Measurements from ENCODE around the gene FRMD4A. TPM values are rescaled to one million over a fixed set of nuclear protein-coding genes. Genes with fewer than 3 reads are reported as not detected.

Gene FRMD4A
- total RNA-seq, 1 experiment from 2014 or later = 19.6 TPM

DNA sequence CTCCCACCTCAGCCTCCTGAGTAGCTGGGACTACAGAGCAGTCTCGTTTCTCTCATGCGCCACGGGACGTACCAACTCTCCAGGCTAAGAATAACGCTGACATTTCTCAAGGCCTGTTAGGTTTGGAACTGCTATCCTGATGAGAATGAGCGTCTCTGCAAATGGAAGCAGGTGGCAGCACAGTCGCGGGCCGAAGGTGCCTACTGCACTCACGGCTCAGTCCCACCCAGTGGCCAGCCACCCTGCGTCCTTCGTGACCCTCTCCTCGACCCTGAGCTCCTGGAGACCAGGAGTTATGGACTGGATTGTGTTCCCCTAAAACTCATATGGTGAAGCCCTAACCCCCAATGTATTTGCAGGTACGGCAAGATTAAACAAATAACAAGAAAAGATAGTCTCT, 469.8 kb downstream of the FRMD4A start:
- H3K4me1 ChIP-seq (ENCODE audit: insufficient read depth, low read length) = no peaks in the 10 kb centered on the region
- no peak overlapping the region for H2BK12ac ChIP-seq (ENCODE audit: insufficient read length, low read depth, low read length)
- H3K79me2 ChIP-seq (ENCODE audit: insufficient read depth, low read length) = no peaks in the 10 kb centered on the region; the same call in 1 of the 2 replicates
- H2BK5ac ChIP-seq (ENCODE audit: insufficient read length, low read length) = no peak overlapping the region
- no peaks in the 10 kb centered on the region; the same call in 1 of the 2 replicates for H3K27me3 Mint-ChIP-seq (ENCODE audit: low read depth)
- no peak overlapping the region for H2AFZ ChIP-seq (ENCODE audit: low read length)
- peaks cover 0 to 3% (median 0%) of the 10 kb centered on the region in 3 experiments; a peak in 1 of 7 replicates for H3K36me3 Mint-ChIP-seq (ENCODE audit: insufficient read depth in 1 of 3, low read depth in 3 of 3)
- H3K4me2 ChIP-seq (ENCODE audit: insufficient read depth, insufficient read length, low read length) = no peak overlapping the region
- H3K9me3 ChIP-seq (ENCODE audit: control insufficient read depth, low read depth, low read length) = no peaks in the 10 kb centered on the region
- no peaks in the 10 kb centered on the region for H4K20me1 ChIP-seq (ENCODE audit: control insufficient read depth, insufficient read depth, insufficient read length)
- no CpG with 5 or more reads among the region's 14 CpGs for WGBS (ENCODE audit: extremely low coverage, insufficient read length, low lambda C conversion rate)
- DNase-seq = no peak
- H4K5ac ChIP-seq (ENCODE audit: insufficient read length, low read depth, low read length) = no peak overlapping the region
- H3K14ac ChIP-seq (ENCODE audit: insufficient read depth, low read length) = no peak overlapping the region
- H2BK120ac ChIP-seq (ENCODE audit: low read depth, low read length, poor library complexity, severe bottlenecking) = no peak overlapping the region
- H3K9ac ChIP-seq (ENCODE audit: extremely low read depth, insufficient read length, low read length) = no peak overlapping the region
- no peak overlapping the region for H3K27ac Mint-ChIP-seq
- no peak overlapping the region for H3K4me3 Mint-ChIP-seq
- H2AK5ac ChIP-seq (ENCODE audit: insufficient read length, low read length) = no peak overlapping the region
- H3K23ac ChIP-seq (ENCODE audit: insufficient read length, low read depth, low read length) = no peak overlapping the region
- no peak overlapping the region for H3K4ac ChIP-seq (ENCODE audit: low read depth, low read length)
- H3K56ac ChIP-seq (ENCODE audit: insufficient read length, low read depth, low read length) = no peak overlapping the region
- no peak overlapping the region for H4K8ac ChIP-seq (replicated peaks; ENCODE audit: insufficient read length, low read depth, low read length)
- H3K79me1 ChIP-seq (ENCODE audit: insufficient read depth, low read depth, low read length, poor library complexity, severe bottlenecking) = no peaks in the 10 kb centered on the region
- H4K91ac ChIP-seq (ENCODE audit: insufficient read length, low read depth, low read length) = no peak overlapping the region
- H3K9me3 Mint-ChIP-seq = no peaks in the 10 kb centered on the region; a peak in 1 of 5 replicates
- no peak overlapping the region for H3K27ac ChIP-seq (ENCODE audit: insufficient read length, low read depth, low read length)
- H3K23me2 ChIP-seq (ENCODE audit: insufficient read length, low read depth, low read length, poor library complexity, severe bottlenecking) = no peaks in the 10 kb centered on the region
- H2BK20ac ChIP-seq (ENCODE audit: low read depth, low read length, poor library complexity, severe bottlenecking) = no peak overlapping the region
- H2BK15ac ChIP-seq (ENCODE audit: low read depth, low read length) = peak overlapping the region; percentile 60; the same call in 1 of the 2 replicates
- TF ChIP-seq, protein P1, sequence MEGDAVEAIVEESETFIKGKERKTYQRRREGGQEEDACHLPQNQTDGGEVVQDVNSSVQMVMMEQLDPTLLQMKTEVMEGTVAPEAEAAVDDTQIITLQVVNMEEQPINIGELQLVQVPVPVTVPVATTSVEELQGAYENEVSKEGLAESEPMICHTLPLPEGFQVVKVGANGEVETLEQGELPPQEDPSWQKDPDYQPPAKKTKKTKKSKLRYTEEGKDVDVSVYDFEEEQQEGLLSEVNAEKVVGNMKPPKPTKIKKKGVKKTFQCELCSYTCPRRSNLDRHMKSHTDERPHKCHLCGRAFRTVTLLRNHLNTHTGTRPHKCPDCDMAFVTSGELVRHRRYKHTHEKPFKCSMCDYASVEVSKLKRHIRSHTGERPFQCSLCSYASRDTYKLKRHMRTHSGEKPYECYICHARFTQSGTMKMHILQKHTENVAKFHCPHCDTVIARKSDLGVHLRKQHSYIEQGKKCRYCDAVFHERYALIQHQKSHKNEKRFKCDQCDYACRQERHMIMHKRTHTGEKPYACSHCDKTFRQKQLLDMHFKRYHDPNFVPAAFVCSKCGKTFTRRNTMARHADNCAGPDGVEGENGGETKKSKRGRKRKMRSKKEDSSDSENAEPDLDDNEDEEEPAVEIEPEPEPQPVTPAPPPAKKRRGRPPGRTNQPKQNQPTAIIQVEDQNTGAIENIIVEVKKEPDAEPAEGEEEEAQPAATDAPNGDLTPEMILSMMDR (conservative IDR thresholded peaks at IDR 0.05) = no peak
- H3K4me1 Mint-ChIP-seq = peaks cover 3 to 4% of the 10 kb centered on the region in 2 experiments
- no peak overlapping the region for H3T11ph ChIP-seq (ENCODE audit: low read length)
- H3K27me3 ChIP-seq (ENCODE audit: insufficient read depth, low read length) = no peaks in the 10 kb centered on the region
- no peak overlapping the region for H3K18ac ChIP-seq (ENCODE audit: insufficient read length, low read depth, low read length)

Data from H9 (cell line).